Raji (cell line): ENCODE measurements around the gene ASIC5.

ENCODE experiments used
- POLR2A ChIP-seq: IDR thresholded peaks from 2 replicates; pipeline ENCODE4 v1.6.1; 2011; ENCODE audit warnings: low read depth, low read length, control low read depth; ENCODE audit not compliant: insufficient read depth

The ASIC5 gene, protein sequence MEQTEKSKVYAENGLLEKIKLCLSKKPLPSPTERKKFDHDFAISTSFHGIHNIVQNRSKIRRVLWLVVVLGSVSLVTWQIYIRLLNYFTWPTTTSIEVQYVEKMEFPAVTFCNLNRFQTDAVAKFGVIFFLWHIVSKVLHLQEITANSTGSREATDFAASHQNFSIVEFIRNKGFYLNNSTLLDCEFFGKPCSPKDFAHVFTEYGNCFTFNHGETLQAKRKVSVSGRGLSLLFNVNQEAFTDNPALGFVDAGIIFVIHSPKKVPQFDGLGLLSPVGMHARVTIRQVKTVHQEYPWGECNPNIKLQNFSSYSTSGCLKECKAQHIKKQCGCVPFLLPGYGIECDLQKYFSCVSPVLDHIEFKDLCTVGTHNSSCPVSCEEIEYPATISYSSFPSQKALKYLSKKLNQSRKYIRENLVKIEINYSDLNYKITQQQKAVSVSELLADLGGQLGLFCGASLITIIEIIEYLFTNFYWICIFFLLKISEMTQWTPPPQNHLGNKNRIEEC

DNA sequence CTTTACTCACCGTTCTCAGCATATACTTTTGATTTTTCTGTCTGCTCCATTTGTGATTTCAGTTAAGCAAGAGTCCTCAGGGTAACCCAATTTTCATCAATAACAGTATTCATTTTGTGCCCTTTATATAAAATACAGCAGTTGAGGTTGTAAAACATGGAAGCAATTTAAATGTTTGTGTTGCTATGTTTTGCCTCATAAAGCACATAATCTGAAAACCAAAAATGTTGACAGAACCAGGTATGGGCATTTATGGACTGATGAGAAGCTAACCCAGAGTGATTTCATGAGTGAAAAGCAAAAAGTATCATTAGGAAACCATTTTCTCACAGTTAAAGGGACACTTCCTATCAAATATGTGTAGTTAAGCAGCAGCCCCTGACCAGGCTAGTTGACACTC, at the start of gene ASIC5:
TSS of gene ASIC5 (minus strand) at position 101 of the 400 bp plus-strand sequence. CDS start at position 50, 51 bp downstream.
- TF ChIP-seq POLR2A, result no peak

DNA sequence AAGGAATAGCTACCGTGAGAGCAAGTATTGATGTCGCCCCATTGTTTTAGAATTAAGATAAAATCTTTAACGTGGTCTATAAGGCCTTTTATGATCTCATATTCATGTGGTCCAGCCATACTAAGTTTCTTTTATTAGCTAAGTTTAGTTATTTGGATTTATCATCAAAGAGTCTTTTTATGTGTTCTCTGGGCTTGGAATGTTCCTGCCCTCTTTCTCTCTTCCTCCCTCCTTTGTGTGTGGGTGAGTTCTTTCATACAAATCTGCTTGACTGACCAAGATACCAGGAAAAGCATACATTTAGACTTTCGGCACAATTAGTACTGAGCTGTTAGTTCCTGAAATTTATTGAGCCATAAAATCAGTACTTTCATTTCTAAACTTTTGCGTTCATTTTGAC, 48.7 kb upstream of the ASIC5 start:
- TF ChIP-seq POLR2A, result no peak

DNA sequence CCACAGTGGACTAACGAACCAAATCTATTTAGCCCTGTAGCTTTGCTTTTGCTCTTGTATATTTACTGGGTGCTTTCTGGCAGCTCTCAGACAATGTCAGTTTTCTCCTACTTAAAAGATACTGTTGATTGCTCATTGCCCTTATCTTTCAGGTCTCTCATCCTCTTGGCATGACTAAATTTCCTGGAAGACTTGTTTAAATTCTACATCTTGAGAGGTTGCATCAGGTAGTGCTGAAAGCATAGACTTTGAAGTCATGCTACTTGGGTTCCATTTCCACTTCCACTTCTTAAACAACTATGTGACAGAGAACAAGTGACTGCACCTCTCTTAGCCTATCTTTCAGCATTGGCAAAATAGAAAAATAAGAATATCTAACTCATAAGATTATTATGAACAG, 45.8 kb upstream of the ASIC5 start:
- no peak for TF ChIP-seq POLR2A

DNA sequence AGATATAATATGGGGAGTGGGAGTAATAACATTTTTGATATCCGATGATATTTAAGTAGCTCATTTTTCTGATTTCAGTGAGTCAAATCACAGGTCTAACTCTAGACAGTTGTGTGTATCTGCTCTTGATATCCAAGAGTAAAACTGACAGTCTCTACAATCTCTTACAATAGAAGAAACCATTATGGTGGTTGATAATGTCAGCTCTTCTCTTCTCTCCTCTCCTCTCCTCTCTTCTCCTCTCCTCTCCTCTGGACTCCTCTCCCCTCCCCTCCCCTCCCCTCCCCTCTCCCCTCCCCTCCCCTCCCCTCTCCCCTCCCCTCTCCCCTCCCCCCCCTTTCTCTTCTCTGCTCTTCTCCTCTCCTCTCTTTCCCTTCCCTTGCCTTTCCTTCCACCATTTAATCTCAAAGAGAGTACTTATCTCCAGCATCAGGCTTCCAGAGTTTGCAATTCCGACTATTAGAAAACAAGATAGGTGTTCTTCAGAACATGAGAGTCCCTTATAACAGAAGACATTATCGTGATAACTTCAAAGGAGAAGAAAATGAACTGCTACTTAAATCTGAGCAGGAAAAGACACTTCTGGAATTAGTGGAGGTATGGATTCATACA, 43.6 kb upstream of the ASIC5 start:
- no peak for TF ChIP-seq POLR2A

DNA sequence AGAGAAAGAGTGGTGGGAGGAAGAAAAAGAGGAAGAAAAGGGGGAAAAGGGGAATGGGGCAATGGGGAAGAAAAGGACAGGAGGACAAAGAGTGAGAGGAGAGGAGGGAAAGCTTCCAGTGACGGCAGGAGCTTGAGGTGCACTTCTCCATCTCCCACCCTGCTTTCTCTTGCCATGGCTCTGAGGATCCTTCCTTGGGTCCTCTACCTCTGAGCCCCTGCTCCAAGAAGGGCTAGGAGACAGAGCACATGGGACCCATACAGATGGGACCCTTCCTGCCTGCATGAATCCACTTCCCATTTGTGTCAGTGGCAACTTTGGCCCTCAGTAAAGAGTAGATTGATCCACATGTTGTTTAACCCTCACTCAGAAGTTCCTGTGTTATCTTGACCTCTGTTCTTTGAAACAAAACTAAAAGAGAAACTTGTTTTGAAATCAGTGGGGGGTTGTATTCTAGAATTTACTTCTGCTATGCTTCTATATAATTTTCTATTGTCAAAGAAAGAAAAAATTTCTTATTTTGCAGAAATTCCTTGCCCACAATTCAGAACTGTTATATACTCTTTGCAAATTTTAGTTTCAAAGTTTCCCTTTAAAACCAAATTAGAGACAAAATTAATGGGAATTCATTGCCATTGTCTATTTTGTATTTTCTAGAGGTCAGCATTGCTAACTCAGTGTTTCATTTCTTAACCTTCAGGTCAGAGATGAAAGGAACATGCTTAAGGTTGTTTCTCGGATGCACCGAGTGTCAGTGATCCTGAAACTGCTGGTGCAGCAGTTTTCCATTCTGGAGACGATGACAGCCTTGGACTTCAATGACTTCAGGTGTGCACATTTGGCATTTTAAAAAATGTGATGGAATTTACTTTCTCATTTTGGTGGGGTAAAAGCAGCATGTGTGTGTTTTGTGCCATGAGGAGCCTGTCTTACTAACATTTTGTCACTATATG, 42.4 kb upstream of the ASIC5 start:
- TF ChIP-seq POLR2A, result no peak

DNA sequence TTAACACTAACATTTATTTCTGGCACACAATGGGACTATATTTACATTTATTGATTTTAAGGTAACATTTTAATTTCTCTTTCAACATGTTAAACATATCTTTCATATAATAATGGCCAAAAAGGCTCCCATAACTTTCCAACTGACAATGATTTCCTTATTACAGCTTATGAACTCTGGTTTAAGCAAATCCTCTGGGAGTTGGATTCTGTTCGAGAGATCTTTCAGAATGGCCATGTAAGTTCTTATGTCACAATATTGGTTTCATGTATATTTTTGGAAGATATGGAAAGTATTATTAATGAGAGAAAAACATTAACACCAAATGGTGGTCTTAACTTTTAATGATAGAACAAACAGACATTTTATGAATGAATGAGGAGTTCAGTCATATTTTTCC, 41.5 kb upstream of the ASIC5 start:
- no peak for TF ChIP-seq POLR2A

DNA sequence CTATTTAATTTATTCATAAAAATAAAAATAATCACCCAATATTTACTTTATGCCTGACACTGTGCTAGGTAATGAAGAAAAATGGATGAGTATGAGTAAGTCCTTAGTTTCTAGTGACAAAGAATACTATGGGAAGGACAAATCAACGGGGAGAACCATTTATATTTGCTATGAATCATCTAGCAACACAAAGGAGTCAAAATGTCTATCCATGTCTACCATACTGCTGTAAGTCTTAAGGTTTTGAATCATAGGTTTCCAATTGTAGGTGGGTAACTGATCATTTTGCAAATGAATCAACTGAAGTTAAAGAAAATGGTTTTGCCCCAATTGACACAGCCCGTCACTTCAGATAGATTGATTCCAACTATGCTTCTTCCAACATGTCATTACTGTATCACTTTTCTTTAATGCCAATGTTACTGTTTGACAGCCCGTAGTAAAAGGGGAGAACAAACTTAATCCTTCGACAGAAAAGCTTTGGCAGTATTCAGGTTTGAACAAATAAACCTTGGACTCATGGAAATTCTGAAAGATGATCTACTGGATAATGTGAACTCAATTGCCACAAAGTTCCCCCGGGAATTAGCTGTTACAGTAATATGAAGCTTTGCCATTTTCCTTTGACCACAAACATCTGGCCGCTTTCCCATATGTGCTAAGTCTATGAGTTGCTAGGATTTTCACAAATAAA, 40.6 kb upstream of the ASIC5 start:
- no peak for TF ChIP-seq POLR2A

DNA sequence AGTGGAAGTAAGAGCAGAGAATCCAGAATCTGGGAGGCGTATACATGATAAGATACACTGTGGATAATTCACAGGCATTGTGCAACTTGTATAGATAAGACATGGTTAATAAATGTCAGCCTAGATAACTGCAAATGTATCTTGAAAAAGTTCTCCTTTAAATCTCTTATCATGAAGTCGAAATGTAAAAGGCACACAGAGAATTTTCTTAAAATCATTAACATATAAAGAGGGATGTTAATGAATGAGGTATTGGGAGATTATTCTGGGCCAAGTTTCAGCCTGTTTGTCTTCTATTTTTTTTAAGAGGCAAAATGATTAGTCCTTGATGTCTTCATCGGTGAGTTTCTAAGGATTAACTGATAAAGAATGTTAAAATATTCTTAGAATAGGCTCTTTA, 38.3 kb upstream of the ASIC5 start:
- TF ChIP-seq POLR2A, result no peak

DNA sequence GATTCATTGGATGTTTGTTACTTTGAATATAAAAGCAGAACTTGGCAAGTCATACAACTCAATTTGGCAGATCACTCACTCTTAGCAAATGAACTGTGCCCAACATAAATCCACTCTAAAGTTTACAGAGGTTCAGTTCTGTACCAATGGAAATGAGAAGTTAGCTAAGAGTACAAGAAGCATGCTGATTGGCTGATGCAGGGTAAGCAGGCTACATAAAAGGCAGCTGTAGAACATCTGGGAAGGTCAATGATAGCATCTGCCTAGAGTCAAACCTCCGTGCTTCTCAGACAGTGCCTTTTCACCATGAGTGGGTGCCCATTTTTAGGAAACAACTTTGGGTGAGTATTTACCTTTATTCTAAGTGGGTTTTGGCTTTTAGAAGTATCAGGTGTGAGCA, 37.4 kb upstream of the ASIC5 start, which contains the start of gene TDO2:
TSS of gene TDO2 (plus strand) at position 244 of the 400 bp plus-strand sequence. CDS start at position 307, 63 bp downstream.
- no peak for TF ChIP-seq POLR2A

DNA sequence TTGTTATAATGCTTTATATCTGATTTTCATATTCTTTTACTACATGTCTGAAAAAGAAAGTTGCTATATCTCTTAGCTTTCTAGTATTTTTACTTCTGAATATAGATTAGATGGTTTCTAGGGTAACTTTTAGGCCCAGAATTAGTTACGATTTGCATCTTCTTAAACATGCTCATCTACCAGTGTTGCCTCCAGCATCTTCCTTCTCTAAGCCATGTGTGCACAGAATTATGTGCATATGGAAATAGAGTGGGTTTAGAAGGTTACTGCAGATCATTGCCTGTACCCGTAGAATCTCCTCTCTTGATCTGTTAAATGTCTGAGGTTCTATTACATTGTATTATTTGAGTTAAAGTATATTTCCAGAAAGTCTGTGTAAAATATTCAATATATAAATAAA, 34.9 kb upstream of the ASIC5 start:
- no peak for TF ChIP-seq POLR2A

DNA sequence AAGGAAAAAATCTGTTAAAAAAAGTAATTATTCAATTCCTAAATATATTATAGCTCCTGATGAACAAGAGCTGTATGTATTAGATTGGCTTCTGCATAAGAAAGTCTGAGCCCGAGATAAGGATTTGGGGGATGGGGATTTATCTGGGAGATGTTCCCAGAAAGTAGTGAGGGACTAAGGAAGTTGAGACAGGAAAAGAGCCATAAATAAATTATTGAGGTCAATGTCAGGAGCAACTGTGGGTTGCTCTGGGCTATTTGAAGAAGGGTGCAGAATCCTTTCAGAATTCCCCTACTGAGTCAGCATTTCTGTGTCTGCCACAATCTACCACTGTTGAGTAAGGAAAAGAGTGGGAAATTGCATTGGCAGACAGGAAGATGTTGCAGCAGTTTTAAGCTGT, 34.3 kb upstream of the ASIC5 start:
- no peak for TF ChIP-seq POLR2A

DNA sequence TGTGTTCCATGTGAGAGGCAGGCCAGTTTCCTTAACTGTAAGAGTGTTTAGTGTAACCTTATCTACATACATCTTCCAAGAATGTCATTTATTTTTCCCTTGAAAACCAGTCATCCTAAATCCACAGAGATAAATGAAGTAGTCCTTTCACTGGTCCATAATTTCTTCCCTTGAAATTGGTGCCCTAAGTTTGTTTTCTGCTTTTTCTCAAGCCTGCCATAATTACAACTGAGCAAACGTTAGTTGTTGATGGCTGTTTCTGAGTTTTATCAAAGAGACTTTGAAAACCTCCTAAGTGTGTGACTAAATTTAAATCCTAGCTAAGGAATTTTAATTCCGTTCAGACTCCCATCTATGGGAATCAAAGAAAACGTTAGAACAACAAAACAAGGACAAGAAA, 33.8 kb upstream of the ASIC5 start:
- no peak for TF ChIP-seq POLR2A

DNA sequence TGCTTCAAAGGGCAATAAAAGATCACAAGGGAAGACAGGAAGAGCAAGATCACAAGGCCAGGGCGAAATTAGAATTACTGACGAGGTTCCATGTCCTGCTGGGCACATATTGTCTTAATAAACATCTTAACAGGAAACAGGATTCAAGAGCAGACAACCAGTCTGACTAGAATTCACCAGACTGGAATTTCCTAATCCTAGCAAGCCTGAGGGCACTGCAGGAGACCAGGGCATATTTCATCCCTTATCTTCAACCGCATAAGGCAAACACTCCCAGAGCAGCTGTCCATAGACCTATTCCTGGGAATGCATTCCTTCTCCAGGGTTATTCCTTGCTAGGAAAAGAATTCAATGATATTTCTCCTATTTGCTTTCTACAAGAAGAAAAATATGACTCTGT, 25.0 kb upstream of the ASIC5 start:
- no peak for TF ChIP-seq POLR2A

DNA sequence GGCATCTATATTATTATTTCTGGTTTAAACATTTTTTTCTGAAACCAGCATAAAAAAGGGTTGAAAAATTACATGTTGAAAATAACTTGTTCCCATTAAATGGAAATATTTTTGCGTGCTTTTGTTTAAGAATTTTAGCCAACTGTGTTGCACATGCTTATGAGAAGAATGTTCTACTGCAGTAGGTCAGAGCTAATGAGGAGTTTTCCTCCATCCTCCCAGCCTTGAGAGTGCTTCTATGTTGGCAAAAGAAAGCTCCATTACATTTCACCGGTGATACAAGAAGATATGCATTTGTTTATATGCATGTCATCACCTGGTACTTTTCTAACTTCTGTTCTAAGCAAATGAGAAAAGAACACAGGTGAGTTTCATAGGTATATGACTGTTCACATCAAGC, 23.9 kb upstream of the ASIC5 start:
- TF ChIP-seq POLR2A, result no peak
